ENCODE measurements around the gene TPP2.

DNA sequence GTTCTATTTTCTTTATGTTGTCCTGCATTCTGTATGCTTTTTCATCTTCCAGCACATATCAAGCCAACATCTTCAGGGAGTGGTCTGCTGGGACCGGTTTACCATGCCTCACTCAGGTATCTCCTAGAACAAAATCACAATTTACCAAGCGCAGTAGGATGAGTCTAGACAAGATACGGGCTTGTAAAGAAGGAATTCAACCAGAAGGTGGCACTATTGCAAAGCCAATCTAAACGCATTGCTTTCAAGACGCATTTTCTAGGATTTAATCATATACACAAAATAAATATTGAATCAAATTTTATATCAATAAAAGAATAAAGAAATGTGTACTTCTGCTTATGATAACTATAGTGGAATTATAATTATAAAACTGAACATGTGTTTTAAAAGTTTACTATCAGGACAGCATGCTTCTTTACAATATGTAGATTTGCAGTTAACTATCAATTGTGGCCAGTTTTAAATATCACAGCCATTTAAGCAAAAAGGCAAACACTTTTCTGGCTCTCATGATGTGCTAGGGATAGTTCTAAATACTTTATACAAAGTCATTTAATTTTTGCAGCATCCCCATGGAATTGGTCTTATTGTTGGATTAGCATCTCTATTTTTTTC is 16.1 kb upstream of the TPP2 start:
- TF ChIP-seq, protein P1, sequence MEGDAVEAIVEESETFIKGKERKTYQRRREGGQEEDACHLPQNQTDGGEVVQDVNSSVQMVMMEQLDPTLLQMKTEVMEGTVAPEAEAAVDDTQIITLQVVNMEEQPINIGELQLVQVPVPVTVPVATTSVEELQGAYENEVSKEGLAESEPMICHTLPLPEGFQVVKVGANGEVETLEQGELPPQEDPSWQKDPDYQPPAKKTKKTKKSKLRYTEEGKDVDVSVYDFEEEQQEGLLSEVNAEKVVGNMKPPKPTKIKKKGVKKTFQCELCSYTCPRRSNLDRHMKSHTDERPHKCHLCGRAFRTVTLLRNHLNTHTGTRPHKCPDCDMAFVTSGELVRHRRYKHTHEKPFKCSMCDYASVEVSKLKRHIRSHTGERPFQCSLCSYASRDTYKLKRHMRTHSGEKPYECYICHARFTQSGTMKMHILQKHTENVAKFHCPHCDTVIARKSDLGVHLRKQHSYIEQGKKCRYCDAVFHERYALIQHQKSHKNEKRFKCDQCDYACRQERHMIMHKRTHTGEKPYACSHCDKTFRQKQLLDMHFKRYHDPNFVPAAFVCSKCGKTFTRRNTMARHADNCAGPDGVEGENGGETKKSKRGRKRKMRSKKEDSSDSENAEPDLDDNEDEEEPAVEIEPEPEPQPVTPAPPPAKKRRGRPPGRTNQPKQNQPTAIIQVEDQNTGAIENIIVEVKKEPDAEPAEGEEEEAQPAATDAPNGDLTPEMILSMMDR (IDR thresholded peaks at IDR 0.05): peak in 2 of 3 donors; percentile 60 to 64
- TF ChIP-seq POLR2AphosphoS5 (IDR thresholded peaks at IDR 0.05): no peak
- TF ChIP-seq POLR2A (IDR thresholded peaks at IDR 0.05): no peak

Data from breast epithelium (tissue), 3 donors.